Spleen (tissue), 11 donors: ENCODE data around the gene FBLN1. TPM values are rescaled to one million over a fixed set of nuclear protein-coding genes. Genes with fewer than 3 reads are reported as not detected.
A peak's percentile ranks its signal among the peaks of the same experiment; 100 is the strongest.

ENCODE experiments used
- DNase-seq: peaks from one replicate; pipeline ENCODE4 v3.0.0-alpha.2; 2020
- H3K27ac ChIP-seq, 8 donors: fragments of 200-600 bp; sonication (generic) in 7 of 8; 1 replicate in 4 of 8; 2 replicates in 4 of 8; pipeline versions ENCODE4 v1.5.0 to v1.8.0; 2016 to 2021; ENCODE audit warnings: inconsistent platforms in 4 of 8, mild to moderate bottlenecking in 4 of 8, moderate library complexity in 1 of 8
- H3K27me3 ChIP-seq, 7 donors: fragments of 200-600 bp; sonication (generic) in 6 of 7; replicated peaks in 1 of 7; 1 replicate in 4 of 7; 2 replicates in 3 of 7; pipeline versions ENCODE4 v1.5.0 to v1.8.0; 2016 to 2021; ENCODE audit warnings: inconsistent platforms in 3 of 7, mild to moderate bottlenecking in 1 of 7
- H3K36me3 ChIP-seq, 6 donors: fragments of 200-600 bp; sonication (generic) in 5 of 6; 1 replicate in 4 of 6; 2 replicates in 2 of 6; pipeline versions ENCODE4 v1.5.0 to v1.8.0; 2016 to 2021; ENCODE audit warnings: inconsistent platforms in 2 of 6
- H3K4me1 ChIP-seq, 6 donors: fragments of 200-600 bp; sonication (generic) in 5 of 6; 1 replicate in 3 of 6; 2 replicates in 3 of 6; pipeline versions ENCODE4 v1.5.0 to v1.8.0; 2016 to 2021; ENCODE audit warnings: inconsistent platforms in 3 of 6
- H3K4me3 ChIP-seq, 8 donors: fragments of 200-600 bp; sonication (generic) in 7 of 8; 1 replicate in 4 of 8; 2 replicates in 4 of 8; pipeline versions ENCODE4 v1.5.0 to v1.8.0; 2016 to 2021; ENCODE audit warnings: inconsistent platforms in 4 of 8, mild to moderate bottlenecking in 4 of 8, moderate library complexity in 2 of 8
- H3K9me3 ChIP-seq, 8 donors: fragments of 200-600 bp; sonication (generic) in 7 of 8; 1 replicate in 4 of 8; 2 replicates in 4 of 8; pipeline versions ENCODE4 v1.5.0 to v1.8.0; 2016 to 2021; ENCODE audit warnings: inconsistent platforms in 4 of 8
- CTCF ChIP-seq, 11 experiments: fragments of 200-600 bp in 7 of 11; fragments of 450-650 bp in 4 of 11; sonication (generic) in 4 of 11; IDR thresholded peaks in 8 of 11; conservative IDR thresholded peaks in 3 of 11; 1 replicate in 7 of 11; 2 replicates in 4 of 11; pipeline versions ENCODE4 v1.4.0 to v1.8.0; 2016 to 2021; ENCODE audit warnings: antibody characterized with exemption in 11 of 11, inconsistent platforms in 4 of 11, mild to moderate bottlenecking in 1 of 11
- POLR2A ChIP-seq, 3 donors: fragments of 450-650 bp; IDR thresholded peaks; one replicate each; pipeline ENCODE4 v1.5.1; 2017; ENCODE audit warnings: antibody characterized with exemption in 3 of 3, mild to moderate bottlenecking in 1 of 3
- POLR2AphosphoS5 ChIP-seq, 3 donors: sonication (generic); formaldehyde crosslinking; IDR thresholded peaks; one replicate each; pipeline ENCODE4 v1.5.1; 2017; ENCODE audit warnings: antibody characterized with exemption in 3 of 3
- WGBS, 5 donors: extraction: QIAGEN DNeasy Blood & Tissue Kit in 3 of 5; methylation state at CpG; one replicate each; pipeline versions ENCODE4 v1.1.5 to v1.1.7; 2013 to 2018; 5-methylcytosine and 5-hydroxymethylcytosine counted together
- intact Hi-C: fragments of 100-400 bp; cut with DNase I; formaldehyde crosslinking; loops from one replicate; pipeline ENCODE4 v1.15.0; 2023; ENCODE audit warnings: low total_unique reads
- polyA plus RNA-seq, 3 donors: library from polyadenylated mRNA; stranded (reverse); fragments of 200-250 nt; gene quantifications; one replicate each; pipeline ENCODE4 v1.2.1, GENCODE V29; 2013
- total RNA-seq, 7 donors: library from RNA; depleted of rRNA in 3 of 7; stranded (reverse); fragments of >200 nt in 3 of 7; fragmentation: NEBNext Ultra II Directional in 4 of 7; extraction: Animal tissue kit (Norgen Biotek cat#: 25700) in 4 of 7; gene quantifications; one replicate each; pipeline versions ENCODE4 v1.1.0 to v1.2.1, GENCODE V29; 2016 to 2021
- donor health status: healthy with polysubstance abuse.
- donor health status: DM: no; HTN: no; CAD: no; lungs with moderate emphysema.
- donor health status: DM: no; HTN: no; CAD: no.
- donor health status: Bipolar disorder and iron deficiency.
- donor health status: healthy.
- donor health status: DM: no; HTN: no; CAD: no.
- donor health status: DM: yes; HTN: yes; CAD: no.

FBLN1 gene
- total and polyA plus RNA-seq, 10 donors = 1.9 to 20.3 (median 11.0) TPM

- H3K27ac ChIP-seq = no peak overlapping the region
- no peak for DNase-seq
- H3K36me3 ChIP-seq = no peaks in the 10 kb centered on the region
- intact Hi-C loops = no loop called here
- H3K9me3 ChIP-seq = peaks cover 0 to 4% (median 0%) of the 10 kb centered on the region in 8 donors
- H3K4me3 ChIP-seq = no peak overlapping the region
- TF ChIP-seq POLR2A (IDR thresholded peaks at IDR 0.05) (no peak), POLR2AphosphoS5 (IDR thresholded peaks at IDR 0.05) (no peak), CTCF (IDR thresholded peaks at IDR 0.05 in 8 of 11, conservative IDR thresholded peaks at IDR 0.05 in 3 of 11) (no peak)
- H3K27me3 ChIP-seq = peaks cover 0 to 16% (median 0%) of the 10 kb centered on the region in 7 donors
- H3K4me1 ChIP-seq = peaks cover 0 to 26% (median 9%) of the 10 kb centered on the region in 6 donors
- WGBS, 5 donors = 75 to 95% (median 93%) methylated on average over 6 of the region's 6 CpGs
Measured at GRCh38 chr22:45547731-45548130, 45.0 kb downstream of the FBLN1 start.

- peak overlapping the region in 2 of 8 donors; percentile 7 to 80 for H3K27ac ChIP-seq
- no peak for DNase-seq
Measured at GRCh38 chr22:45548247-45548840, 45.7 kb downstream of the FBLN1 start.

GRCh38 chr22:45548991-45549761, 46.5 kb downstream of the FBLN1 start:
- Histone ChIP-seq H3K27me3 (peaks cover 0 to 29% (median 0%) of the 10 kb centered on the region in 7 donors), H3K4me3 (no peak overlapping the region), H3K9me3 (peaks cover 0 to 4% (median 0%) of the 10 kb centered on the region in 8 donors), H3K36me3 (no peaks in the 10 kb centered on the region), H3K27ac (peak overlapping the region in 2 of 8 donors; percentile 35 to 80), H3K4me1 (peaks cover 5 to 40% (median 20%) of the 10 kb centered on the region in 6 donors)
- intact Hi-C loops = no loop called here
- 71 to 81% (median 80%) methylated on average over 8 to 17 of the region's 17 CpGs for WGBS, 5 donors
- TF ChIP-seq POLR2AphosphoS5 (IDR thresholded peaks at IDR 0.05) (peak in 2 of 3 donors; percentile 36 to 51), POLR2A (IDR thresholded peaks at IDR 0.05) (no peak), CTCF (IDR thresholded peaks at IDR 0.05 in 8 of 11, conservative IDR thresholded peaks at IDR 0.05 in 3 of 11) (peak in 1 of 11 experiments; percentile 20)
- no peak for DNase-seq

More at GRCh38 chr22:45548247-45548840, 45.7 kb downstream of the FBLN1 start:
- Histone ChIP-seq H3K9me3 (peaks cover 0 to 4% (median 0%) of the 10 kb centered on the region in 8 donors), H3K4me1 (peaks cover 0 to 32% (median 13%) of the 10 kb centered on the region in 6 donors), H3K36me3 (no peaks in the 10 kb centered on the region), H3K4me3 (no peak overlapping the region), H3K27me3 (peaks cover 0 to 21% (median 0%) of the 10 kb centered on the region in 7 donors)
- whole genome bisulfite sequencing, 5 donors = 85 to 93% (median 90%) methylated on average over 6 to 18 of the region's 18 CpGs
- TF ChIP-seq CTCF (IDR thresholded peaks at IDR 0.05 in 8 of 11, conservative IDR thresholded peaks at IDR 0.05 in 3 of 11) (no peak), POLR2A (IDR thresholded peaks at IDR 0.05) (no peak), POLR2AphosphoS5 (IDR thresholded peaks at IDR 0.05) (no peak)
- intact Hi-C loops = no loop called here
